ENCODE results near the gene BTN1A1. TPM values are rescaled to one million over a fixed set of nuclear protein-coding genes. Genes with fewer than 3 reads are reported as not detected.

Gene BTN1A1
- total and polyA plus RNA-seq, 9 of the 15 experiments (the other 6 are each of a cell fraction or from before 2014, with no cell fraction given): 0.01 to 0.15 (median 0.06) TPM; not detected in 4

DNA sequence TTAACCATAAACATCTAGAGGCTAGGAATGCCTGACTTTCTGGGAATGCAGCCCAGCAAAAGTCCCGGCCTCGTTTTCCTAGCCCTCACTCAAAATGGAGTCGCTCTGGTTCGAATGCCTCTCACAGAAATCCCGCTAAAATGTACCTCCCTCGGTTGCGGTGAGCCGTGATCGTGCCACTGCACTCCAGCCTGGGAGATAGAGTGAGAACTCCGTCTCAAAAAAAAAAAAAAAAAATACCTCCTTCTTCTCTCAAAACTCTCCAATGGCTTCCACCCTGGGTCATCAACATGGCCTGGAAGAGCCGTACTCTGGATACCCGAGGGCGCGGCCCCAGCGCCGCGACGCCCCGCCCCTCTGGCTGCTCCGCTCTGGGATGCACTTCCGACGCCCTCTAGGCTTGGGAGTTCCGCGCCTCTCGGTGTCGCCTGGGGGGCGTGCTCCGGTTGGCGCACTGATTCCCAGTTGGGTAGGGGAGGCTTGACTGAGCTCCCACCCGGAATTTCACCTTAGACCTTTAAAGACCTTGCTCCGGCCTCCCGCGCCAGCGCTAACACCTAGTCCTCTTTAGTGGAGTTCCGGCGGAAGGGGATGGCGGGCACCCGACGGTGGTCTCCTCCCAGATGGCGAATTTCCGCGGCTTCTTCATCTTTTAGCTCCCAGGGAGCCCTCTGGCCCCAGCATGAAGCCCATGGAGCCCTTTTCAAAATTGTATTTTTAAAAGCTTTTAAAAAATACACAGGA, 50.3 kb downstream of the BTN1A1 start (continued):
- TF ChIP-seq, protein P1, sequence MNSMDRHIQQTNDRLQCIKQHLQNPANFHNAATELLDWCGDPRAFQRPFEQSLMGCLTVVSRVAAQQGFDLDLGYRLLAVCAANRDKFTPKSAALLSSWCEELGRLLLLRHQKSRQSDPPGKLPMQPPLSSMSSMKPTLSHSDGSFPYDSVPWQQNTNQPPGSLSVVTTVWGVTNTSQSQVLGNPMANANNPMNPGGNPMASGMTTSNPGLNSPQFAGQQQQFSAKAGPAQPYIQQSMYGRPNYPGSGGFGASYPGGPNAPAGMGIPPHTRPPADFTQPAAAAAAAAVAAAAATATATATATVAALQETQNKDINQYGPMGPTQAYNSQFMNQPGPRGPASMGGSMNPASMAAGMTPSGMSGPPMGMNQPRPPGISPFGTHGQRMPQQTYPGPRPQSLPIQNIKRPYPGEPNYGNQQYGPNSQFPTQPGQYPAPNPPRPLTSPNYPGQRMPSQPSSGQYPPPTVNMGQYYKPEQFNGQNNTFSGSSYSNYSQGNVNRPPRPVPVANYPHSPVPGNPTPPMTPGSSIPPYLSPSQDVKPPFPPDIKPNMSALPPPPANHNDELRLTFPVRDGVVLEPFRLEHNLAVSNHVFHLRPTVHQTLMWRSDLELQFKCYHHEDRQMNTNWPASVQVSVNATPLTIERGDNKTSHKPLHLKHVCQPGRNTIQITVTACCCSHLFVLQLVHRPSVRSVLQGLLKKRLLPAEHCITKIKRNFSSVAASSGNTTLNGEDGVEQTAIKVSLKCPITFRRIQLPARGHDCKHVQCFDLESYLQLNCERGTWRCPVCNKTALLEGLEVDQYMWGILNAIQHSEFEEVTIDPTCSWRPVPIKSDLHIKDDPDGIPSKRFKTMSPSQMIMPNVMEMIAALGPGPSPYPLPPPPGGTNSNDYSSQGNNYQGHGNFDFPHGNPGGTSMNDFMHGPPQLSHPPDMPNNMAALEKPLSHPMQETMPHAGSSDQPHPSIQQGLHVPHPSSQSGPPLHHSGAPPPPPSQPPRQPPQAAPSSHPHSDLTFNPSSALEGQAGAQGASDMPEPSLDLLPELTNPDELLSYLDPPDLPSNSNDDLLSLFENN (IDR thresholded peaks at IDR 0.05; ENCODE audit: low read depth in 2 of 2, low read length in 2 of 2): no peak
- TF ChIP-seq MAFF (IDR thresholded peaks at IDR 0.05; ENCODE audit: low read length) (no peak), BACH1 (tag; IDR thresholded peaks at IDR 0.05) (peak; percentile 74; the same call in 1 of the 2 replicates), ZNF707 (CRISPR knock-in tag; conservative IDR thresholded peaks at IDR 0.05) (peak; percentile 71; the same call in 1 of the 2 replicates), RBFOX2 (IDR thresholded peaks at IDR 0.05; ENCODE audit: low read depth, low read length) (peak; percentile 57), PHF20 (IDR thresholded peaks at IDR 0.05; ENCODE audit: partially characterized antibody) (no peak), ZNF79 (CRISPR knock-in tag; IDR thresholded peaks at IDR 0.05; ENCODE audit: low read depth) (0 out of 2 replicates have a peak, but pooled peaks have one; percentile 44), MECOM (CRISPR knock-in tag; IDR thresholded peaks at IDR 0.05) (peak; percentile 85), DDX20 (tag; IDR thresholded peaks at IDR 0.05; ENCODE audit: low read depth) (peak; percentile 89)
- TF ChIP-seq, protein P2, sequence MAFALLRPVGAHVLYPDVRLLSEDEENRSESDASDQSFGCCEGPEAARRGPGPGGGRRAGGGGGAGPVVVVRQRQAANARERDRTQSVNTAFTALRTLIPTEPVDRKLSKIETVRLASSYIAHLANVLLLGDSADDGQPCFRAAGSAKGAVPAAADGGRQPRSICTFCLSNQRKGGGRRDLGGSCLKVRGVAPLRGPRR (CRISPR knock-in tag; IDR thresholded peaks at IDR 0.05): peak; percentile 81; the same call in 1 of the 2 replicates
- TF ChIP-seq, protein P3, sequence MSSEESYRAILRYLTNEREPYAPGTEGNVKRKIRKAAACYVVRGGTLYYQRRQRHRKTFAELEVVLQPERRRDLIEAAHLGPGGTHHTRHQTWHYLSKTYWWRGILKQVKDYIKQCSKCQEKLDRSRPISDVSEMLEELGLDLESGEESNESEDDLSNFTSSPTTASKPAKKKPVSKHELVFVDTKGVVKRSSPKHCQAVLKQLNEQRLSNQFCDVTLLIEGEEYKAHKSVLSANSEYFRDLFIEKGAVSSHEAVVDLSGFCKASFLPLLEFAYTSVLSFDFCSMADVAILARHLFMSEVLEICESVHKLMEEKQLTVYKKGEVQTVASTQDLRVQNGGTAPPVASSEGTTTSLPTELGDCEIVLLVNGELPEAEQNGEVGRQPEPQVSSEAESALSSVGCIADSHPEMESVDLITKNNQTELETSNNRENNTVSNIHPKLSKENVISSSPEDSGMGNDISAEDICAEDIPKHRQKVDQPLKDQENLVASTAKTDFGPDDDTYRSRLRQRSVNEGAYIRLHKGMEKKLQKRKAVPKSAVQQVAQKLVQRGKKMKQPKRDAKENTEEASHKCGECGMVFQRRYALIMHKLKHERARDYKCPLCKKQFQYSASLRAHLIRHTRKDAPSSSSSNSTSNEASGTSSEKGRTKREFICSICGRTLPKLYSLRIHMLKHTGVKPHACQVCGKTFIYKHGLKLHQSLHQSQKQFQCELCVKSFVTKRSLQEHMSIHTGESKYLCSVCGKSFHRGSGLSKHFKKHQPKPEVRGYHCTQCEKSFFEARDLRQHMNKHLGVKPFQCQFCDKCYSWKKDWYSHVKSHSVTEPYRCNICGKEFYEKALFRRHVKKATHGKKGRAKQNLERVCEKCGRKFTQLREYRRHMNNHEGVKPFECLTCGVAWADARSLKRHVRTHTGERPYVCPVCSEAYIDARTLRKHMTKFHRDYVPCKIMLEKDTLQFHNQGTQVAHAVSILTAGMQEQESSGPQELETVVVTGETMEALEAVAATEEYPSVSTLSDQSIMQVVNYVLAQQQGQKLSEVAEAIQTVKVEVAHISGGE (CRISPR knock-in tag; IDR thresholded peaks at IDR 0.05): 0 out of 6 replicates have a peak, but pooled peaks of 2 of the 3 experiments have one; percentile 9 to 54
- TF ChIP-seq, protein P4, sequence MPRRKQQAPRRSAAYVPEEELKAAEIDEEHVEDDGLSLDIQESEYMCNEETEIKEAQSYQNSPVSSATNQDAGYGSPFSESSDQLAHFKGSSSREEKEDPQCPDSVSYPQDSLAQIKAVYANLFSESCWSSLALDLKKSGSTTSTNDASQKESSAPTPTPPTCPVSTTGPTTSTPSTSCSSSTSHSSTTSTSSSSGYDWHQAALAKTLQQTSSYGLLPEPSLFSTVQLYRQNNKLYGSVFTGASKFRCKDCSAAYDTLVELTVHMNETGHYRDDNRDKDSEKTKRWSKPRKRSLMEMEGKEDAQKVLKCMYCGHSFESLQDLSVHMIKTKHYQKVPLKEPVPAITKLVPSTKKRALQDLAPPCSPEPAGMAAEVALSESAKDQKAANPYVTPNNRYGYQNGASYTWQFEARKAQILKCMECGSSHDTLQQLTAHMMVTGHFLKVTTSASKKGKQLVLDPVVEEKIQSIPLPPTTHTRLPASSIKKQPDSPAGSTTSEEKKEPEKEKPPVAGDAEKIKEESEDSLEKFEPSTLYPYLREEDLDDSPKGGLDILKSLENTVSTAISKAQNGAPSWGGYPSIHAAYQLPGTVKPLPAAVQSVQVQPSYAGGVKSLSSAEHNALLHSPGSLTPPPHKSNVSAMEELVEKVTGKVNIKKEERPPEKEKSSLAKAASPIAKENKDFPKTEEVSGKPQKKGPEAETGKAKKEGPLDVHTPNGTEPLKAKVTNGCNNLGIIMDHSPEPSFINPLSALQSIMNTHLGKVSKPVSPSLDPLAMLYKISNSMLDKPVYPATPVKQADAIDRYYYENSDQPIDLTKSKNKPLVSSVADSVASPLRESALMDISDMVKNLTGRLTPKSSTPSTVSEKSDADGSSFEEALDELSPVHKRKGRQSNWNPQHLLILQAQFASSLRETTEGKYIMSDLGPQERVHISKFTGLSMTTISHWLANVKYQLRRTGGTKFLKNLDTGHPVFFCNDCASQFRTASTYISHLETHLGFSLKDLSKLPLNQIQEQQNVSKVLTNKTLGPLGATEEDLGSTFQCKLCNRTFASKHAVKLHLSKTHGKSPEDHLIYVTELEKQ (CRISPR knock-in tag; IDR thresholded peaks at IDR 0.05): peak; percentile 80; the same call in 1 of the 2 replicates
